ENCODE measurements around the gene GNB3.

The GNB3 gene

DNA sequence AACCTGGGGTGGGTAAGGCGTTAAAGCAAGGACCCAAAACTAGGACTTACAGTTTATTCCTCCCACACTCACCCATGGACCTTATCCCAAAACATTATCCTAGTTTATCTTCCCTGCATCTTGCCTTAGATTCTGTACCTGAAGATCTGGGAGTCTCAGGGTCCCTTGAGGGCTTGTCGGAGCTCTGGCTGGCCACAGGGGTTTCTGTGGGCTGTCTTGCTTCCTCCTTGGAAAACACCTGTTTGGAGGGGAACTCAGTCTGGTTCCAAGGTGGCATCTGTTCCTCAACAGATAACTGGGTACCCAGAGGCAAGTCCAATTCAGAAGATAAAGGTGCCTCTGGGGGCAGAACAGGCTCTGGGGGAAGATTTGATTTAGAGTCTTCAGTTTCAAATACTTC is 8.7 kb downstream of the GNB3 start:
- no peak overlapping the region for H3K4me3 ChIP-seq (ENCODE audit: low read depth, low read length)
- TF ChIP-seq, protein P1, sequence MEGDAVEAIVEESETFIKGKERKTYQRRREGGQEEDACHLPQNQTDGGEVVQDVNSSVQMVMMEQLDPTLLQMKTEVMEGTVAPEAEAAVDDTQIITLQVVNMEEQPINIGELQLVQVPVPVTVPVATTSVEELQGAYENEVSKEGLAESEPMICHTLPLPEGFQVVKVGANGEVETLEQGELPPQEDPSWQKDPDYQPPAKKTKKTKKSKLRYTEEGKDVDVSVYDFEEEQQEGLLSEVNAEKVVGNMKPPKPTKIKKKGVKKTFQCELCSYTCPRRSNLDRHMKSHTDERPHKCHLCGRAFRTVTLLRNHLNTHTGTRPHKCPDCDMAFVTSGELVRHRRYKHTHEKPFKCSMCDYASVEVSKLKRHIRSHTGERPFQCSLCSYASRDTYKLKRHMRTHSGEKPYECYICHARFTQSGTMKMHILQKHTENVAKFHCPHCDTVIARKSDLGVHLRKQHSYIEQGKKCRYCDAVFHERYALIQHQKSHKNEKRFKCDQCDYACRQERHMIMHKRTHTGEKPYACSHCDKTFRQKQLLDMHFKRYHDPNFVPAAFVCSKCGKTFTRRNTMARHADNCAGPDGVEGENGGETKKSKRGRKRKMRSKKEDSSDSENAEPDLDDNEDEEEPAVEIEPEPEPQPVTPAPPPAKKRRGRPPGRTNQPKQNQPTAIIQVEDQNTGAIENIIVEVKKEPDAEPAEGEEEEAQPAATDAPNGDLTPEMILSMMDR (IDR thresholded peaks at IDR 0.05; ENCODE audit: low read depth, low read length): no peak

DNA sequence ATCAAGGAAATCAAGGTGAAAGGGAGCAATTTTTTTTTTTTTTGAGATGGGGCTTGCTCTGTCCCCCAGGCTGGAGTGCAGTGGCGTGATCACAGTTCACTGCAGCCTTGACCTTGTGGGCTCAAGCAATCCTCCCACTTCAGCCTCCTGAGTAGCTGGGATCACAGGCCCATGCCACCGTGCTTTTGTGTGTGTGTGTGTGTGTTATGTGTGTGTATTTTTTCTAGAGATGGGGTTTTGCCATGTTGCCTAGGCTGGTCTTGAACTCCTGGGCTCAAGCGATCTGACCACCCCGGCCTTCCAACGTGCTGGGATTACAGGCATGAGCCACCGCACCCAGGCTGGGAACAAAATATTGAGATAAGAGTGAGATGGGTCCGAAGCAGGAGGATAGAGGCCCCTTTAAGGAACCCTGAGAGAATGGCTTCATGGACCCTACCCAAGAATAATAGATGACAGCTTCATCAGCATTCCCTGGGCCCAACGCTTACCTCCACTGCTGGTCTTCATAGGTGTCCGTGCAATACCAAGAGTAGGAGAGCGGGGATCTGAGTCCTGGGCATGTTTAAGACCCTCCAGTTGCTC is 9.3 kb downstream of the GNB3 start:
- TF ChIP-seq, protein P1 (IDR thresholded peaks at IDR 0.05; ENCODE audit: low read depth, low read length): no peak
- peak overlapping the region; percentile 65 for H3K4me3 ChIP-seq (ENCODE audit: low read depth, low read length)

DNA sequence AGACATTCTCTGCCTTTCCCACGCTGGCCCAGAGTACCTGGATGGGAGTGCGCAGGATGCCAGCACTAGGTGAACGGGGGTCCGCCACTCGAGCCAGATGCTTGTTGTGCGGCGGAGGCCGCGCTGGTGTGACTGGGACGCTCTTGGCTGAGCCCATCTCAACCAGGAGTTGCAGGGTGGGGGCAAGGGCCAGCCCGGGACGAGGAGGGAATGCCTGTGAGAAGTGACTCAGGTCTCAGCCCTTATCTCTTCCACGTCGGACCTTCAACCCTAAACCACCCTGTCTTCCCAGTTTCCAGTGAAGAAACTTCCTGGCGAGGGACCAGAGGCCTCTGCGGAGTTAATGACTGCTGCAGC is 10.0 kb downstream of the GNB3 start:
- TF ChIP-seq, protein P1 (IDR thresholded peaks at IDR 0.05; ENCODE audit: low read depth, low read length): no peak
- peak overlapping the region; percentile 65 for H3K4me3 ChIP-seq (ENCODE audit: low read depth, low read length)

DNA sequence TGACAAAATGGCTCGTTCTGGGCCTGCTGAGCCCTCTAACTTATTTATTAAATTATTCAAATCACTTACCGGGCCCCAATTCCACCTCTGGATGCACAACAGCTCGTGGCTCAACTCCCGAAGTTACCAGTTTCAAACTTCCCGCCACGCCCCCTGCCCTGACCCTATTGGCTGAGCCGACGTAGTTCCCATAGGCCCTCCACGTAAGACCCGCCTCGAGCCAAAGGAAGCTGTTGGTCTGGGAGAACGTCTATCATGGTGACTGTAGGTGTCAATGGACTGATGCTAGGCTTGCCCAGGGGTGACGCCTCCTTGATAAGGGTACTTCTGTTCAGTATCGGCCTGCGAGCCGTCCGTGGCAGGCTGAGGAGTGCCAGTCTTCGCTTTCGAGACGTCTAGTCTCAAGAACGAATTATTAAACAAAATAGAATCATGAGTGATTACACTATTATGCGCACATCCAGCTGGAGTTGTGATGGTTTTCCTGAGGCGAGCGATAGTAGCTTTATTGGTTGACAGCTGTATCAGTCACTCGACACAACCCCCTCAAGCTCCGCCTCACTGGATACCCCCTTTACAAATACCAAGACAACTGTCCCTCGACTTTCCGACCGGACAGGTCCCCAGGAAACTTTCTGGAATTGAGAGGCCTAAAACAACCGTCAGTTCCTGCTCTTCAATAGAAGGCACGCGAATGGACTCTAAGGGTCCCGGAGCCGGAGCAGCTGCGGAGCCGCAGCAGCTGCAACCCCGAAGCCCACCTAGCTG is 10.6 kb downstream of the GNB3 start, which contains the start of gene CDCA3:
CDCA3 (minus strand) TSS at position 134 of the 768 bp plus-strand sequence. CDS start 334 bp downstream, outside the sequence.
- TF ChIP-seq, protein P1 (IDR thresholded peaks at IDR 0.05; ENCODE audit: low read depth, low read length): no peak
- peak within 1 kb of the TSS; percentile 65 for H3K4me3 ChIP-seq (ENCODE audit: low read depth, low read length)

DNA sequence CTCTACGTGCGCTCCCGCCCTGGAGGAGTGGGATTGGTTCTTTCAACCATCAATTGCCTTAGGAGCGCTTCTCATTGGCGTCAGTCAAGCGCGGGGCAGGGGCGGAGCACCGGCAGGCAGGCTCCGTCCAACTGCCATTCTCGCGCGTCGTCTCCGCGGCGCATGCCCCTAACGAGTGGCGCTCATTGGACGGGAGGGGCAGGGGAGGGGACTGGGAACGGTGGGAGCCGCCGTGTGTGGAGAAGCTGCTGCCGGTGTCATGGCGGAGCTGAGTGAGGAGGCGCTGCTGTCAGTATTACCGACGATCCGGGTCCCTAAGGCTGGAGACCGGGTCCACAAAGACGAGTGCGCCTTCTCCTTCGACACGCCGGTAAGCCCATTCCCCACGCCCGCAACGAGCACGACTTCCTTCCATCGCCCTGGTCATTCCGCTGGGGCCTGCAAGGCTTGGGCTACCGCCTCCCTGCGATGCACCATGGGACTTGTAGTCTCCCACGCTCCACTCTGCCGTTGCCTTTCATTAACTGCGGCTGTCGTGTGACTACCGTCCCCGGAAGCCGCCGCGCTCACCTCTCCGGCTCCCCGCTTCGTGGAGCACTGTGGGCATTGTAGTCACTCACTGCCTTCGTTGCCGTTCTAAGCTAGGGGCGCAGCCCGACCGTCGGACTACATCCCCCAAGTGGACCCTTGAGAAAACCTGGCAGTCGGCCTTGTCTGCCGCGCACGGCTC is 11.4 kb downstream of the GNB3 start, which contains the start of gene USP5:
USP5 (plus strand) TSS at position 230 of the 730 bp plus-strand sequence; CDS start at position 260, 30 bp downstream.
- H3K4me3 ChIP-seq (ENCODE audit: low read depth, low read length): peak within 1 kb of the TSS; percentile 65
- TF ChIP-seq, protein P1 (IDR thresholded peaks at IDR 0.05; ENCODE audit: low read depth, low read length): no peak

DNA sequence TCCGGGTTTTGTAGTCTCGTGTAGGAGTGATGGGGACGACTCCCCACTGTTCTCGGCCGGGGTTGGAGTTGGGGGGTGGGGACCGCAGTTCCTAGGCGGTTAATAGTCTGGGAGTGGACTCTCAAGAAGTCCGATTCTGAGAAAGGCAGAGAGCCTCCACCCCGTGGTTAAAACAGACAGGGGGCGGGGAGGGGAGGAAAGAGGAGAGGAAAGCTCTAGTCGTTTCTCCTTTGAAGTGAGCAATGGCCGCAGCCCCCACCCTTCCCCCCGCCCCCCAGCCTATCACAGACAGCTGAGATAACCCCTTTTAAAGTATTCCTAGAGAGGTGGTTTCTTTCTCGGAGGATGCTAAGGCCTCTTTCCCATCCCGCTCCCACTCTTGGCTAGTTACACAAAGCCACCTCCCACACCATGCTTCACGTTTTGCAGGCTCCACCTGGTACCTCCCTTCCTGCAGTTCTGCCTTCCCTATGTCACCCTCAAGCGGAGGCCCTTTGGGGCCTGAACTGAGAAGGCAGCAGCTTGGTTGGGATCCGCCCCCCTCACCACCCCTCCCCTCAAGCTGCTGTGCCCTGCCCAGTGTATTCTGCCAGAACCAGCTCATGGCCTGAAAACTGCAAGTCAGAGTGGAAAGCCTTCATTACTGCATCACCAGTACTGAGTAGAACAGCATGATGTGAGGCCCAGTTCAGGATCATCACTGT is 12.1 kb downstream of the GNB3 start:
- peak overlapping the region; percentile 65 for H3K4me3 ChIP-seq (ENCODE audit: low read depth, low read length)
- TF ChIP-seq, protein P1 (IDR thresholded peaks at IDR 0.05; ENCODE audit: low read depth, low read length): no peak
